ENCODE measurements around the gene ALKAL2. TPM values are rescaled to one million over a fixed set of nuclear protein-coding genes. Genes with fewer than 3 reads are reported as not detected.

The ALKAL2 gene
- total RNA-seq, 1 experiment from 2014 or later = not detected

DNA sequence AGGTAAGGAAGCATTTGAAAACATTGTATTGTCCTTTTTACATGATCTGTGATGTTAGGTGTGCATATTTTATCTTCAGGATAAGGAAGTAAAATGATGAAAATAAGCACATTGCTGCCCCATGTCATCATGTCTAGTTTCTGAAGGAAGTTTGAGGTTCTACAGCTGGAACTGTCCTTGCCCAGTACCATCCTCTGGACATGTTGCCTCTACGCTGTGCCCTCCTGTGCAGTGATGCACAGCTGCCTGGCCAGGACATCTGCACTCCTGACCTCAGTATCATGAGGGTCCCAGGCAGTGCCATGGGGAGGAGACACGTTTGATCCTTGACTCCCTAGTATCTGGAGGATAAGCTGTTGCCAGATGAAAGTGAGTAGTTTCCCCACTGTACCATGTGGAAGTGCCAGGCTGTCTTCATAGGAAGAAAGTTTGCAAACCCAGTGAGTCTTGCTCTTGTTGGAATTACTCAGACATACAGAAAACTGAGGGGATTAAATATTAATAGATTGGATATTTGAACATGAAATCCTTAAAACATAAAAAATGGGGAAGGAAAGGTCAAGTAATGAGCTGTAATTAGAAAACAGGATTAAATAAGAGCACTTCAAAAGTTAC is 9.5 kb downstream of the ALKAL2 start:
- Histone ChIP-seq H3K4me1 (ENCODE audit: control insufficient read depth in 1 of 2, insufficient read depth in 2 of 2, low read length in 2 of 2) (no peaks in the 10 kb centered on the region), H3K27me3 (ENCODE audit: insufficient read depth, low read length) (no peaks in the 10 kb centered on the region), H3K4me3 (replicated peaks in 1 of 2; ENCODE audit: low read depth in 1 of 2, low read length in 2 of 2) (no peak overlapping the region), H3K4me2 (ENCODE audit: low read length) (no peak overlapping the region), H2AFZ (ENCODE audit: low read depth, low read length, poor library complexity, severe bottlenecking) (no peak overlapping the region), H3K79me2 (ENCODE audit: insufficient read depth, low read length) (peaks cover 67% of the 10 kb centered on the region), H3K9me2 (ENCODE audit: insufficient read depth) (no peaks in the 10 kb centered on the region), H4K20me1 (ENCODE audit: insufficient read depth) (peaks cover 19% of the 10 kb centered on the region; the same call in 1 of the 2 replicates), H3K9ac (ENCODE audit: low read length) (no peak overlapping the region), H3K9me3 (ENCODE audit: control insufficient read depth in 1 of 2, insufficient read depth in 1 of 2, low read depth in 1 of 2, low read length in 2 of 2) (no peaks in the 10 kb centered on the region), H3K36me3 (ENCODE audit: control insufficient read depth in 1 of 2, insufficient read depth in 2 of 2, low read length in 2 of 2) (peaks cover 43 to 57% of the 10 kb centered on the region in 2 experiments), H3K27ac (ENCODE audit: low read depth, low read length) (no peak overlapping the region)
- intact Hi-C loops (cut with micrococcal nuclease) = no loop called here
- DNase-seq (ENCODE audit: low read depth, low spot score) (no peak), ATAC-seq (no peak)
- POLR2A ChIA-PET = no interaction called here
- BruUV-seq (replicated peaks) = no TSS peak
- TF ChIP-seq YY1 (IDR thresholded peaks at IDR 0.05; ENCODE audit: extremely low read depth, insufficient replicate concordance, low read depth, low read length) (no peak), ZFX (IDR thresholded peaks at IDR 0.05) (no peak), ZBTB33 (IDR thresholded peaks at IDR 0.05; ENCODE audit: extremely low read depth, insufficient replicate concordance, low read length) (no peak), EGR1 (IDR thresholded peaks at IDR 0.05; ENCODE audit: low read depth) (no peak), CEBPB (IDR thresholded peaks at IDR 0.05; ENCODE audit: low read depth) (no peak), POLR2A (IDR thresholded peaks at IDR 0.05; ENCODE audit: borderline replicate concordance, extremely low read depth, insufficient read depth, insufficient read length) (no peak), FOSL1 (IDR thresholded peaks at IDR 0.05; ENCODE audit: low read depth) (no peak), MAX (IDR thresholded peaks at IDR 0.05) (no peak), EZH2 (IDR thresholded peaks at IDR 0.05) (no peak), CBX3 (IDR thresholded peaks at IDR 0.05; ENCODE audit: low read depth) (no peak), TCF7L2 (IDR thresholded peaks at IDR 0.05; ENCODE audit: borderline replicate concordance, extremely low read depth, insufficient read depth, insufficient read length) (no peak), ZNF274 (IDR thresholded peaks at IDR 0.05; ENCODE audit: low read depth, low read length) (no peak), SRF (IDR thresholded peaks at IDR 0.05; ENCODE audit: low read depth) (no peak), ELF1 (IDR thresholded peaks at IDR 0.05; ENCODE audit: borderline replicate concordance, low read depth) (no peak), SIN3A (IDR thresholded peaks at IDR 0.05; ENCODE audit: low read depth) (no peak), POLR2AphosphoS5 (IDR thresholded peaks at IDR 0.05; ENCODE audit: low read depth, low read length) (no peak)
- TF ChIP-seq, protein P1, sequence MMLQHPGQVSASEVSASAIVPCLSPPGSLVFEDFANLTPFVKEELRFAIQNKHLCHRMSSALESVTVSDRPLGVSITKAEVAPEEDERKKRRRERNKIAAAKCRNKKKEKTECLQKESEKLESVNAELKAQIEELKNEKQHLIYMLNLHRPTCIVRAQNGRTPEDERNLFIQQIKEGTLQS (IDR thresholded peaks at IDR 0.05) = no peak
- TF ChIP-seq, protein P2, sequence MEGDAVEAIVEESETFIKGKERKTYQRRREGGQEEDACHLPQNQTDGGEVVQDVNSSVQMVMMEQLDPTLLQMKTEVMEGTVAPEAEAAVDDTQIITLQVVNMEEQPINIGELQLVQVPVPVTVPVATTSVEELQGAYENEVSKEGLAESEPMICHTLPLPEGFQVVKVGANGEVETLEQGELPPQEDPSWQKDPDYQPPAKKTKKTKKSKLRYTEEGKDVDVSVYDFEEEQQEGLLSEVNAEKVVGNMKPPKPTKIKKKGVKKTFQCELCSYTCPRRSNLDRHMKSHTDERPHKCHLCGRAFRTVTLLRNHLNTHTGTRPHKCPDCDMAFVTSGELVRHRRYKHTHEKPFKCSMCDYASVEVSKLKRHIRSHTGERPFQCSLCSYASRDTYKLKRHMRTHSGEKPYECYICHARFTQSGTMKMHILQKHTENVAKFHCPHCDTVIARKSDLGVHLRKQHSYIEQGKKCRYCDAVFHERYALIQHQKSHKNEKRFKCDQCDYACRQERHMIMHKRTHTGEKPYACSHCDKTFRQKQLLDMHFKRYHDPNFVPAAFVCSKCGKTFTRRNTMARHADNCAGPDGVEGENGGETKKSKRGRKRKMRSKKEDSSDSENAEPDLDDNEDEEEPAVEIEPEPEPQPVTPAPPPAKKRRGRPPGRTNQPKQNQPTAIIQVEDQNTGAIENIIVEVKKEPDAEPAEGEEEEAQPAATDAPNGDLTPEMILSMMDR (IDR thresholded peaks at IDR 0.05 in 2 of 3, conservative IDR thresholded peaks at IDR 0.05 in 1 of 3; ENCODE audit: borderline replicate concordance in 1 of 3, insufficient read depth in 1 of 3, low read depth in 2 of 3, low read length in 2 of 3) = no peak
- RAD21 ChIA-PET (ENCODE audit: low non-redundant PET in 1 of 2, low total read pairs in 2 of 2, uncharacterized antibody in 2 of 2, unreplicated experiment in 2 of 2) = no interaction called here
- CTCF ChIA-PET = no interaction called here

Data from HCT116 (cell line).